ENCODE measurements around the gene TXNRD3. TPM values are rescaled to one million over a fixed set of nuclear protein-coding genes. Genes with fewer than 3 reads are reported as not detected.
A peak's percentile ranks its signal among the peaks of the same experiment; 100 is the strongest.

Gene TXNRD3
- total RNA-seq, 1 experiment from 2014 or later, result 8.1 TPM

- no peak overlapping the region for H2AFZ ChIP-seq (ENCODE audit: low read length)
- no peak for DNase-seq
- no peak overlapping the region for H2BK120ac ChIP-seq (ENCODE audit: low read depth, low read length, poor library complexity, severe bottlenecking)
- no peak overlapping the region for H2AK5ac ChIP-seq (ENCODE audit: insufficient read length, low read length)
- TF ChIP-seq CTCF (conservative IDR thresholded peaks at IDR 0.05), result no peak
- no peak overlapping the region for H3K56ac ChIP-seq (ENCODE audit: insufficient read length, low read depth, low read length)
- no peak overlapping the region for H3K9ac ChIP-seq (ENCODE audit: extremely low read depth, insufficient read length, low read length)
- no peak overlapping the region for H2BK12ac ChIP-seq (ENCODE audit: insufficient read length, low read depth, low read length)
- H3K18ac ChIP-seq (ENCODE audit: insufficient read length, low read depth, low read length), result no peak overlapping the region
- no peak overlapping the region for H3K27ac ChIP-seq (ENCODE audit: insufficient read length, low read depth, low read length)
- Mint-ChIP-seq H3K9me3 (no peaks in the 10 kb centered on the region; a peak in 1 of 5 replicates), H3K4me3 (no peak overlapping the region), H3K27me3 (ENCODE audit: low read depth) (peaks cover 51% of the 10 kb centered on the region), H3K36me3 (ENCODE audit: insufficient read depth in 1 of 3, low read depth in 3 of 3) (no peaks in the 10 kb centered on the region), H3K27ac (no peak overlapping the region), H3K4me1 (peaks cover 18 to 31% of the 10 kb centered on the region in 2 experiments)
- no peak overlapping the region for H2BK15ac ChIP-seq (ENCODE audit: low read depth, low read length)
- H3K4me2 ChIP-seq (ENCODE audit: insufficient read depth, insufficient read length, low read length), result peak overlapping the region; percentile 4
- H4K20me1 ChIP-seq (ENCODE audit: control insufficient read depth, insufficient read depth, insufficient read length), result no peaks in the 10 kb centered on the region
- no peaks in the 10 kb centered on the region for H3K9me3 ChIP-seq (ENCODE audit: control insufficient read depth, low read depth, low read length)
- H3K23ac ChIP-seq (ENCODE audit: insufficient read length, low read depth, low read length), result no peak overlapping the region
- H3K79me2 ChIP-seq (ENCODE audit: insufficient read depth, low read length), result no peaks in the 10 kb centered on the region
- no CpG with 5 or more reads among the region's 11 CpGs for WGBS (ENCODE audit: extremely low coverage, insufficient read length, low lambda C conversion rate)
- H2BK20ac ChIP-seq (ENCODE audit: low read depth, low read length, poor library complexity, severe bottlenecking), result no peak overlapping the region
- no peaks in the 10 kb centered on the region; the same call in 1 of the 2 replicates for H3K27me3 ChIP-seq (ENCODE audit: insufficient read depth, low read length)
- H3K4me1 ChIP-seq (ENCODE audit: insufficient read depth, low read length), result no peaks in the 10 kb centered on the region
- no peak overlapping the region for H4K5ac ChIP-seq (ENCODE audit: insufficient read length, low read depth, low read length)
- H3K23me2 ChIP-seq (ENCODE audit: insufficient read length, low read depth, low read length, poor library complexity, severe bottlenecking), result no peaks in the 10 kb centered on the region
- H3K4ac ChIP-seq (ENCODE audit: low read depth, low read length), result no peak overlapping the region
- H4K91ac ChIP-seq (ENCODE audit: insufficient read length, low read depth, low read length), result no peak overlapping the region
- no peak overlapping the region for H2BK5ac ChIP-seq (ENCODE audit: insufficient read length, low read length)
- H3K14ac ChIP-seq (ENCODE audit: insufficient read depth, low read length), result no peak overlapping the region
- no peak overlapping the region for H4K8ac ChIP-seq (replicated peaks; ENCODE audit: insufficient read length, low read depth, low read length)
- H3T11ph ChIP-seq (ENCODE audit: low read length), result no peak overlapping the region
- H3K79me1 ChIP-seq (ENCODE audit: insufficient read depth, low read depth, low read length, poor library complexity, severe bottlenecking), result no peaks in the 10 kb centered on the region
These were observed 25.1 kb upstream of the TXNRD3 start for GRCh38 chr3:126679831-126680666.

Measured in H9 (cell line).